Cardiac muscle cell (in vitro differentiated cells and primary cell): ENCODE results near the gene DONSON. TPM values are rescaled to one million over a fixed set of nuclear protein-coding genes. Genes with fewer than 3 reads are reported as not detected.

Experiments used
- DNase-seq, 2 donors: peaks; one replicate each; pipeline versions ENCODE4 v3.0.0 to v3.0.0-alpha.2; 2010 to 2017; ENCODE audit warnings: low read depth in 1 of 2, low spot score in 1 of 2
- H3K27ac ChIP-seq: fragments of 200-600 bp; sonication (generic); 2 replicates; pipeline ENCODE4 v1.5.1; 2016
- H3K27me3 ChIP-seq: fragments of 200-600 bp; sonication (generic); 2 replicates; pipeline ENCODE4 v1.6.0; 2016; ENCODE audit warnings: control low read depth
- H3K36me3 ChIP-seq: fragments of 200-600 bp; sonication (generic); 2 replicates; pipeline ENCODE4 v1.5.1; 2016; ENCODE audit warnings: control low read depth
- H3K4me1 ChIP-seq: fragments of 200-600 bp; sonication (generic); 2 replicates; pipeline ENCODE4 v1.8.1; 2017; ENCODE audit warnings: low read depth, mild to moderate bottlenecking, mixed run types
- H3K4me3 ChIP-seq: fragments of 200-600 bp; sonication (generic); 2 replicates; pipeline ENCODE4 v1.5.1; 2016; ENCODE audit warnings: mild to moderate bottlenecking
- H3K9me3 ChIP-seq: fragments of 200-600 bp; sonication (generic); 2 replicates; pipeline ENCODE4 v1.5.1; 2017; ENCODE audit warnings: low read depth, mild to moderate bottlenecking, control low read depth
- polyA plus RNA-seq: library from polyadenylated mRNA; unstranded; fragments of >200 nt; fragmentation: Nextera tagmentation; extraction: Ambion mirVana; gene quantifications from 2 replicates; pipeline ENCODE4 v1.2.1, GENCODE V29; 2016
- total RNA-seq: library from RNA; depleted of rRNA; stranded (reverse); fragments of >200 nt; gene quantifications from 2 replicates; pipeline ENCODE4 v1.2.3, GENCODE V29; 2016
- TF ChIP-seq, protein P1 (sequence below): IDR thresholded peaks from 2 replicates; pipeline ENCODE4 v1.5.1; 2012; ENCODE audit warnings: low read depth, mild to moderate bottlenecking, low read length

The DONSON gene
- total and polyA plus RNA-seq, 2 experiments from 2014 or later = 25.2 to 38.5 TPM

DNA sequence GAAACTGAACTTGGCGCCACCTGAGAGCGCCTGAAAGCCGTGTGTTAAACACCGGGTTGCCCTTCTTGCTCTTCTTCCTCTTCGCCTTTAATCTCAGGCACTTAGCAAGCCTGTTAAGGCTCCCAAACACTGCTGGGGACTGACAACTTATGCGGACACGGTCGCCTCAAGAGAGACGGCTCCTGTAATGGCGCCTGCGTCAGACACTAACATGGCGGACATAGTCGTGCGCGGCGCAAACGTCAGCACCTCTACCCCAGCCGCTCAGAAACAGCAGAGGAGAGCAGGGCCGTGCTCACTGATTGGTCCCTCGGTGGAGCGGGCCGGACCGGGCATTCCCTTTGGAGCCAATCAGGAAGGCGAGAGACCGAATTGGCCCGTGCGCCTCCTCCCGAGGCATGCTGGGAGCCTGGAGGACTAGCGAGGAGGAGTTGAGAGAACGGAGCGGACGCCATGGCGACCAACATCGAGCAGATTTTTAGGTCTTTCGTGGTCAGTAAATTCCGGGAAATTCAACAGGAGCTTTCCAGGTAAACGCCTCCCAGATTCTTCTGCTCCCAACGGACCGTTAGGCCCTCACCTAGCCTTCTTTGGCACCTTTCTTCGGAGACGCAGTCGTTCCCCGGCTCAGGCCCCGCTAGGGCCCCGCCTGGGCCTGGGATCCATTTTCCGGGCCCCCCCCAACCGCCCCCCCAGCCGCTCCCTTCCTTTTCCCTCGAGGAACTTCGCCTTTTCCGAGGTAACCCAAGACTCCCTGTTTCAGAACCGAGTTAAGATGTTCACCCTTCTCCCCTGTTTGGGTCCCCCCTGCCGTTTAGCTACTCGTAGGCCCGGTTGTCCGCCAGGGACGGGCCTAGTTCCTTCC, 45.6 kb downstream of the DONSON start, which contains the start of gene SON:
Gene SON (plus strand): TSS at position 399 of the 865 bp plus-strand sequence. CDS start 55 bp downstream, at position 454.
- Histone ChIP-seq H3K27ac (peak within 1 kb of the TSS; percentile 97), H3K27me3 (no peaks in the 10 kb centered on the region), H3K36me3 (peaks cover 17% of the 10 kb centered on the region), H3K4me1 (peaks cover 20% of the 10 kb centered on the region), H3K9me3 (no peaks in the 10 kb centered on the region), H3K4me3 (peak within 1 kb of the TSS; percentile 93)
- DNase-seq = peak; percentile 99
- TF ChIP-seq, protein P1, sequence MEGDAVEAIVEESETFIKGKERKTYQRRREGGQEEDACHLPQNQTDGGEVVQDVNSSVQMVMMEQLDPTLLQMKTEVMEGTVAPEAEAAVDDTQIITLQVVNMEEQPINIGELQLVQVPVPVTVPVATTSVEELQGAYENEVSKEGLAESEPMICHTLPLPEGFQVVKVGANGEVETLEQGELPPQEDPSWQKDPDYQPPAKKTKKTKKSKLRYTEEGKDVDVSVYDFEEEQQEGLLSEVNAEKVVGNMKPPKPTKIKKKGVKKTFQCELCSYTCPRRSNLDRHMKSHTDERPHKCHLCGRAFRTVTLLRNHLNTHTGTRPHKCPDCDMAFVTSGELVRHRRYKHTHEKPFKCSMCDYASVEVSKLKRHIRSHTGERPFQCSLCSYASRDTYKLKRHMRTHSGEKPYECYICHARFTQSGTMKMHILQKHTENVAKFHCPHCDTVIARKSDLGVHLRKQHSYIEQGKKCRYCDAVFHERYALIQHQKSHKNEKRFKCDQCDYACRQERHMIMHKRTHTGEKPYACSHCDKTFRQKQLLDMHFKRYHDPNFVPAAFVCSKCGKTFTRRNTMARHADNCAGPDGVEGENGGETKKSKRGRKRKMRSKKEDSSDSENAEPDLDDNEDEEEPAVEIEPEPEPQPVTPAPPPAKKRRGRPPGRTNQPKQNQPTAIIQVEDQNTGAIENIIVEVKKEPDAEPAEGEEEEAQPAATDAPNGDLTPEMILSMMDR = no peak

DNA sequence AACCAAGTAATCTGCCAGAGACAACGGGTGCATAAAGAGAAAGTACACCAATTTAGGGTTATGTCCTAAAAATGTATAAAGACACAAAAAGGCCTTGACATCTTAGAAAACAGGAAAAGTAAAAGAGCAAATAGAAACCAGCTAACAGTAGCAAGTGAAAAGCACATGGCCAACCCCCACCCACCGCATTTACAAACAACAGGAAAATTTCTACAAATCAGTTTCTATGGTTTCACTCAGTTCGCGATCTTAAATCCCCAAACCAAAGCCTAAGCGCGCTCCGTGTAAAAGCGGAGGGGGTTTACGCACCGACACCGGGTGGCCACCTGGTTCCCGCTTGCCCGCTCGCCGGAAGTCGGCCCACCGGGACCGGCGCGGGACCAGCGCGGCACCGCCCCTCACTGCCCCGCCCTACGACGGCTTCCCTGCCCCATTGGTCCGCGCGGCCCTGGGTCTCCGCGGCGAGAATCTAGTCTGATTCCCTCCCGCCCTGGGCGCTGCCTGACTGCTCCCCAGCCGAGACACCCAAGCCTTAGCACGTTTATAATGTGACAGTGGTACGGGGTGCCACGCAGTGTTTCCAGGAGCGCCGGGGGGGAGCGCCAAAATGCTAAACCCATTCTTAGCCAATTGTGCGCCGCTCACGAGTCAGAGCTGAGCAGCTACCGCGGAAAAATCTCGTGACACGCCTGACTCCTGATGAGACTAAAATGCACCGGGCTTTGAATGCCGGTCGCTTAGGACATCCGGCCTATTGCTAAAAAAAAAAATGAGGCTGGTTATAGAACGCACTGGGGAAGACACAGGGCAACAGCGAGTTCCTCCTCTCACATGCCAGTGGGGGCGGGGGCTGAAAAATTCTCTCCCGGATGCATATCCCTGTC, 46.5 kb downstream of the DONSON start, which contains the start of gene GART:
Gene GART (minus strand): TSS at position 362 of the 884 bp plus-strand sequence. CDS start 2,802 bp downstream, outside the sequence.
- H3K27me3 ChIP-seq = no peaks in the 10 kb centered on the region

DNA sequence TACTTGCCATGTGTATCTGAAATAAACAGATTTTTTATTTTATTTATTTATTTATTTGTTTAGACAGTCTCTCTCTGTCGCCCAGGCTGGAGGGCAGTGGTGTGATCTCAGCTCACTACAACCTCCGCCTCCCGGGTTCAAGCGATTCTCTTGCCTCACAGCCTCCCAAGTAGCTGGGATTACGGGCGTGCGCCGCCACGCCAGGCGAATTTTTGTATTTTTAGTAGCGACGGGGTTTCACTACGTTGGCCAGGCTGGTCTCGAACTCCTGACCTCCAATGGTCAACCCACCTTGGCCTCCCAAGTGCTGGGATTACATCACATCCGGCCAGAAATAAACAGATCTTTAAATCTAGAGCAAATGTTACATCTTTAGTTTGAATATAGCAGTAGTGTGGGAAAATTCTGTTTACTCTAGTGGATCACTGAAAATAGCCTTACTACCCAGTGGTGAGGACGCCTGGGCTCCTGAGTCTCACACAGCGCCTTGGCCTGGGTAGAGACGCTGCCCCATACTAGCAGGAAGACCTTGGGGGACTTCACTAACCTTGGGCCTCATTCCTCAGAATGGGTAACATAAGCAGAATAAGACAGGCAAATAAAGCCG, 47.3 kb downstream of the DONSON start:
- no peaks in the 10 kb centered on the region for H3K27me3 ChIP-seq
- H3K4me3 ChIP-seq = peak overlapping the region; percentile 65
- peaks cover 20% of the 10 kb centered on the region for H3K4me1 ChIP-seq
- DNase-seq = peak in 1 of 2 donors; percentile 25
- H3K27ac ChIP-seq = peak overlapping the region; percentile 97
- peaks cover 16% of the 10 kb centered on the region for H3K36me3 ChIP-seq
- TF ChIP-seq, protein P1 = no peak
- no peaks in the 10 kb centered on the region for H3K9me3 ChIP-seq

More for the DNA sequence above, 46.5 kb downstream of the DONSON start, which contains the start of gene GART:
- TF ChIP-seq, protein P1 = no peak
- Histone ChIP-seq H3K4me3 (peak within 1 kb of the TSS; percentile 93), H3K4me1 (peaks cover 20% of the 10 kb centered on the region), H3K36me3 (peaks cover 18% of the 10 kb centered on the region), H3K27ac (peak within 1 kb of the TSS; percentile 97), H3K9me3 (no peaks in the 10 kb centered on the region)
- peak; percentile 82 to 90 for DNase-seq

DNA sequence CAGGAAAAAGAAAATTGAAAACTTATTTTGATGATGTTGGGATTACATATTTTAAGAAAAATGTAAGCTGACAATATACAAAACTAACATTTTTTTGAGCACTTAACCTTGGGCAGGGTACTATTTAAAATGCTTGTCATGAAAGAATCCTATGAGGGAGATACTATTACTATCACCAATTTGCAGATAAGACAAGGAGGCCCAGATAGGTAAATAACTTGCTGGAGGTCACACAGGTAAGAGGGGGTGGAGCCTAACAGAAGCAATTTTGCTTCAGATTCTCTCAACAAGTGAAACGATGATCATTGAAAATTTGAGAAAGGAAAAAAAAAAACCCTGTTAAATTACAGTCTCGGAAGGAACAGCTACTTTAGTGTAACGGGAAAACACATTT, 47.8 kb downstream of the DONSON start:
- no peaks in the 10 kb centered on the region for H3K27me3 ChIP-seq
- H3K36me3 ChIP-seq = peaks cover 15% of the 10 kb centered on the region
- H3K27ac ChIP-seq = no peak overlapping the region
- TF ChIP-seq, protein P1 = no peak
- H3K9me3 ChIP-seq = no peaks in the 10 kb centered on the region
- H3K4me3 ChIP-seq = no peak overlapping the region
- no peak for DNase-seq
- peaks cover 15% of the 10 kb centered on the region for H3K4me1 ChIP-seq

DNA sequence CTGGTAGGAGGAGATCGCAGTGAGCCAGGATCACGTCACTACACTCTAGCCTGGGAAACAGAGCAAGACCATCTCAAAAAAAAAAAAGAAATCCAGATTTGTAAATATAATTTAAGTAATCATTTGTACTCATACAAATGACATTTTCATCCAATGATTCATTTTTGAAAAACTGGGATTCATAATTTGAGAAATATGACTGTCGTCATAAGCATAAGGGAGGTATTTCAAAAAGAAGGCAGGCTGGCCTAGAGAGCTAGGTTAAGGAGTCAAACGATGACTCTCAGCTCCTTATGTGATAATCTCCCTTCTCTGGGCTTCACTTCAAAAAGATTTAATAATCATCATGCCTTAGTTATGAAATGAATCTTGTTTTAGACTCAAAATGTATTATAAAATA, 48.9 kb downstream of the DONSON start:
- peak in 1 of 2 donors; percentile 42 for DNase-seq
- Histone ChIP-seq H3K27me3 (no peaks in the 10 kb centered on the region), H3K27ac (no peak overlapping the region), H3K4me1 (peaks cover 5% of the 10 kb centered on the region), H3K36me3 (peaks cover 25% of the 10 kb centered on the region), H3K4me3 (no peak overlapping the region), H3K9me3 (no peaks in the 10 kb centered on the region)
- TF ChIP-seq, protein P1 = no peak
